ENCODE measurements around the gene CALCOCO1. TPM values are rescaled to one million over a fixed set of nuclear protein-coding genes. Genes with fewer than 3 reads are reported as not detected.

The CALCOCO1 gene
- total and polyA plus RNA-seq, 2 experiments from 2014 or later: 71.3 to 74.4 TPM

- Histone ChIP-seq H3K9me2 (replicated peaks; ENCODE audit: insufficient read depth) (no peaks in the 10 kb centered on the region), H2AFZ (peak overlapping the region; percentile 4), H3K27ac (no peak overlapping the region), H3K4me2 (peak overlapping the region; percentile 81), H3K4me3 (peak overlapping the region; percentile 27), H3K36me3 (replicated peaks; ENCODE audit: insufficient read depth, low read depth) (no peaks in the 10 kb centered on the region), H3K79me2 (peaks cover 4% of the 10 kb centered on the region), H3K27me3 (peaks cover under 1% of the 10 kb centered on the region), H4K20me1 (ENCODE audit: insufficient read depth, poor library complexity, severe bottlenecking) (no peaks in the 10 kb centered on the region), H3K9me3 (ENCODE audit: low read depth) (no peaks in the 10 kb centered on the region), H3K4me1 (ENCODE audit: insufficient read depth) (peaks cover 6% of the 10 kb centered on the region)
- DNase-seq (ENCODE audit: low spot score): no peak
- 5% methylated on average over 15 of the region's 15 CpGs for WGBS (ENCODE audit: low lambda C conversion rate, missing lambda C conversion rate)
- no peak for TF ChIP-seq EZH2phosphoT487 (IDR thresholded peaks at IDR 0.05; ENCODE audit: low read depth, severe bottlenecking, unreplicated experiment)
- TF ChIP-seq CTCF (IDR thresholded peaks at IDR 0.05; ENCODE audit: poor library complexity): no peak
- TF ChIP-seq EZH2 (IDR thresholded peaks at IDR 0.05; ENCODE audit: borderline replicate concordance): no peak
Measured at GRCh38 chr12:53726946-53727309, 324 bp downstream of the CALCOCO1 start.

GRCh38 chr12:53726341-53726740 is 911 bp downstream of the CALCOCO1 start:
- no peak overlapping the region for H2AFZ ChIP-seq
- no peaks in the 10 kb centered on the region for H3K9me3 ChIP-seq (ENCODE audit: low read depth)
- TF ChIP-seq EZH2 (IDR thresholded peaks at IDR 0.05; ENCODE audit: borderline replicate concordance): no peak
- no peak for TF ChIP-seq EZH2phosphoT487 (IDR thresholded peaks at IDR 0.05; ENCODE audit: low read depth, severe bottlenecking, unreplicated experiment)
- no peak for TF ChIP-seq CTCF (IDR thresholded peaks at IDR 0.05; ENCODE audit: poor library complexity)
- DNase-seq (ENCODE audit: low spot score): no peak
- peak overlapping the region; percentile 27 for H3K4me3 ChIP-seq
- peaks cover 4% of the 10 kb centered on the region for H3K79me2 ChIP-seq
- no peaks in the 10 kb centered on the region for H3K27me3 ChIP-seq
- peak overlapping the region; percentile 81 for H3K4me2 ChIP-seq
- whole genome bisulfite sequencing (ENCODE audit: low lambda C conversion rate, missing lambda C conversion rate): 57% methylated on average over 2 of the region's 2 CpGs
- no peaks in the 10 kb centered on the region for H4K20me1 ChIP-seq (ENCODE audit: insufficient read depth, poor library complexity, severe bottlenecking)
- no peak overlapping the region for H3K27ac ChIP-seq
- H3K4me1 ChIP-seq (ENCODE audit: insufficient read depth): peaks cover 6% of the 10 kb centered on the region
- H3K9me2 ChIP-seq (replicated peaks; ENCODE audit: insufficient read depth): no peaks in the 10 kb centered on the region
- no peaks in the 10 kb centered on the region for H3K36me3 ChIP-seq (replicated peaks; ENCODE audit: insufficient read depth, low read depth)

- no peaks in the 10 kb centered on the region for H3K9me2 ChIP-seq (replicated peaks; ENCODE audit: insufficient read depth)
- H3K27ac ChIP-seq: no peak overlapping the region
- H3K4me1 ChIP-seq (ENCODE audit: insufficient read depth): peaks cover 6% of the 10 kb centered on the region
- no peaks in the 10 kb centered on the region for H3K9me3 ChIP-seq (ENCODE audit: low read depth)
- no peak overlapping the region for H2AFZ ChIP-seq
- no peak overlapping the region for H3K4me3 ChIP-seq
- no peaks in the 10 kb centered on the region for H4K20me1 ChIP-seq (ENCODE audit: insufficient read depth, poor library complexity, severe bottlenecking)
- H3K36me3 ChIP-seq (replicated peaks; ENCODE audit: insufficient read depth, low read depth): no peaks in the 10 kb centered on the region
- WGBS (ENCODE audit: low lambda C conversion rate, missing lambda C conversion rate): 49% methylated on average over 4 of the region's 4 CpGs
- peak overlapping the region; percentile 81 for H3K4me2 ChIP-seq
- DNase-seq (ENCODE audit: low spot score): no peak
- peaks cover 4% of the 10 kb centered on the region for H3K79me2 ChIP-seq
- H3K27me3 ChIP-seq: no peaks in the 10 kb centered on the region
- no peak for TF ChIP-seq EZH2 (IDR thresholded peaks at IDR 0.05; ENCODE audit: borderline replicate concordance)
- TF ChIP-seq CTCF (IDR thresholded peaks at IDR 0.05; ENCODE audit: poor library complexity): no peak
- no peak for TF ChIP-seq EZH2phosphoT487 (IDR thresholded peaks at IDR 0.05; ENCODE audit: low read depth, severe bottlenecking, unreplicated experiment)
Measured at GRCh38 chr12:53725824-53726223, 1.4 kb downstream of the CALCOCO1 start.

Measured in hepatocyte (in vitro differentiated cells).